Fibroblast of lung (primary cell): ENCODE results near the gene DOK3.

Experiments used
- CTCF ChIP-seq, 2 donors: IDR thresholded peaks in 1 of 2; conservative IDR thresholded peaks in 1 of 2; 1 replicate in 1 of 2; 2 replicates in 1 of 2; pipeline ENCODE4 v1.5.1; 2011 to 2012; ENCODE audit warnings: low read length in 2 of 2, control low read depth in 1 of 2, inconsistent platforms in 1 of 2, low read depth in 1 of 2, mild to moderate bottlenecking in 1 of 2
- EZH2 ChIP-seq: IDR thresholded peaks from 2 replicates; pipeline ENCODE4 v1.5.1; 2012; ENCODE audit warnings: low read length, control low read depth, mild to moderate bottlenecking; ENCODE audit errors: missing control alignments

- TF ChIP-seq CTCF (conservative IDR thresholded peaks at IDR 0.05 in 1 of 2, IDR thresholded peaks at IDR 0.05 in 1 of 2; ENCODE audit: low read depth in 1 of 2, low read length in 2 of 2) = no peak
- TF ChIP-seq EZH2 = no peak
Observed at GRCh38 chr5:177537389-177538361, 28.0 kb upstream of the DOK3 start.
